ENCODE measurements around the gene RIPOR3.
"Not testable (repeated sequence)": the region's sequence is repeated elsewhere in the genome, so short reads cannot be mapped to it uniquely, and the experiment has no call there.

RIPOR3 gene

DNA sequence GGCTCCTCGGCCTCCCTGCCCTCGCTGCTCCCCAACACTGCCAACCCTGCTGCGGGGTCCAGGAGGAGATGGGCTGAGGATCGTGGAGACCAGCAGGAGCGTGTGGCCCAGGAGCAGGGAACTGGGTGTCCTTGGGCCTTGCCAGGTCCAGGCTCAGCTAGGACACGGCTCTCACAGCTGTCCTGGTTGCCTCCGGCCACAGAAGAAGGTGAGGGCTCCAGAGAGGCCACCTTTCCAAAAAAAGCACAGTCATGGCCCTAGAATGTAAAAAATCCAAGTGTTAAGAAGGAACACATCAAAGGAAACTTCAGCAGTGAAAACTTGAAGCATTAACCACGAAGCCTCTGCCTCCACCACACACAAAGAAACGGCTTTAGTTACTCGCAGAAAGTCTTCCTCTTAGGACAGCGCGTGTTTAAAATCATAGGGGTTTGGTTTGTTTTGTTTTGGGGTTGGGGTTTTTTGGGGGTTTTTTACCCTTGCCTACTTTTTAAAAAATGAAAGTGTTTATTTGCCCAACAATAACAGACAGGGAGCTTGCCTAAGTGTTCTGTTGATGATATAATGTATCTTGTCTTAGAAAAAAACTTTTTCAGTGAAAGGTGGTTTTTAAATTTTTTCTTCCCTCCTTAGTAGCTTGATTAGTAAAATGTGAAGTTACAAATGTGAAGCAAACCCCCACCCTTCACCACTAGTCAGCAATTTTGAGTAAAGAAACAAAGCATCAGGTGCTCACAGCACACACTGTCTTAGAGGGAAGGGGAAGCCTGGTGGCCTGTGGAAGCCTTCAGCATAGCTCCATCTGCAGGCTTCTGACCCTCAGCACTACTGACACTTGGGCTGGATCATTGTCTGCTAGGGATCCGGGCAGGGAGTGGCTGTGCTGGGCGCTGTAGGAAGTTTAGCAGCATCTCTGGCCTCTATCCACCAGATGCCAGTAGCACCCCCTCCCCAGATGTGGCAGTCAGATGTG, 121.2 kb downstream of the RIPOR3 start:
- DNase-seq: peak; percentile 59

DNA sequence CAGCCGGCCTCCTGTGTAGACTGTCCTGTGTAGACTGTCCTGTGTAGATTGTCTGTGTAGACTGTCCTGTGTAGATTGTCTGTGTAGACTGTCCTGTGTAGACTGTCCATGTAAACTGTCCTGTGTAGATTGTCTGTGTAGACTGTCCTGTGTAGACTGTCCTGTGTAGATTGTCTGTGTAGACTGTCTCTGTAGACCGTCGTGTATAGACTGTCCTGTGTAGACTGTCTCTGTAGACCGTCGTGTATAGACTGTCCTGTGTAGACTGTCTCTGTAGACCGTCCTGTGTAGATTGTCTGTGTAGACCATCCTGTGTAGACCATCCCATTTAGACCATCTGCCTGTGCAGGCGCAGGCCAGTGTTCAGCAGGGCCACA, 121.9 kb downstream of the RIPOR3 start:
- DNase-seq: not testable (repeated sequence)

DNA sequence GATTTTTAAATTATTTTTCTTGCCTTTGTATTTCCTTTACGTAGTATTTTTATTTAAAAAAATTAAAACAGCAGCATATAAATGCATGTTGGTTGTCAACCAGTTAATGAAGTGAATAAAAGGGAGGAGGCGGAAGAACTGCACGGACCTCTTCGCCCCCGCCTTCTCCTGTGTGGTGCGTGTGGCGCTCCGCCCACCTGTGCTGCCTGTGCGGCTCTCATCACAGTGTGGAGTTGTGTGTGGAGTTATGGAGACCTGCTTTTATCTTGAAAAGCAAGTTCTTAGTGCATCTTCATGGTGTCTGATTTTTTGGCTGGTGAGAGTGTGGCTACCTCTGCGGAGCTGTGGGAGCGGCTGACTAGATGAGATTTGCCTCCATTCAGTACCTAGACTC, 122.8 kb downstream of the RIPOR3 start:
- DNase-seq: peak; percentile 11

DNA sequence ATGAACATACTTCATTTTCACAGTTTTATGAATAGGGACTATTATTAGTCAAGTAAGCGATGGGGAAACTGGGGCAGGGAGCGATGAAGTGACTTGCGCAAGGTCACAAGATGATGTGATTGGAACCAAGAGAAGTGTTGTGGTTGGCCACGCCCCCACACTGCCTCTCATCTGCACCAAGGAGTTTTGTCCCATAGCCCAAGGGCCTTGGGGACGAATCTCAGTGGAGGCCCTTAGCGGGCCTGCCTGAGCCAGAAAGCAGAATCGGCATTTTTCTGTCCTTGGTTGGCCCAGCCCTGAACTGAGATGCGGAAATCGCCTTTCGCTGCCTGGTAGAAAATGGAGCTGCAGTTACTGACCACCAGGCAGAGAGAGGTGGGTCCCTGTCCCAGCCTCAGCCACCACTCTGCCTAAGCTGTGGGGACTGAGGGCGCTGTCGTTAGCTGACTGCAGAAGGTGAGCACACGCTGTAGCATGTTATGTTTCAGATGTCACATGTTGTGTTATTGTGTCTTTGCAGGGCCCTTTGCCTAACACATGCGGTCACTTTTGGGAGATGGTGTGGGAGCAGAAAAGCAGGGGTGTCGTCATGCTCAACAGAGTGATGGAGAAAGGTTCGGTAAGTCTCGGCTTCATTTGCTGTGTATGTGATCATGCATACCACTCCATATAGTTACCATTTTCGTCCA, 123.3 kb downstream of the RIPOR3 start:
- peak; percentile 64 for DNase-seq

DNA sequence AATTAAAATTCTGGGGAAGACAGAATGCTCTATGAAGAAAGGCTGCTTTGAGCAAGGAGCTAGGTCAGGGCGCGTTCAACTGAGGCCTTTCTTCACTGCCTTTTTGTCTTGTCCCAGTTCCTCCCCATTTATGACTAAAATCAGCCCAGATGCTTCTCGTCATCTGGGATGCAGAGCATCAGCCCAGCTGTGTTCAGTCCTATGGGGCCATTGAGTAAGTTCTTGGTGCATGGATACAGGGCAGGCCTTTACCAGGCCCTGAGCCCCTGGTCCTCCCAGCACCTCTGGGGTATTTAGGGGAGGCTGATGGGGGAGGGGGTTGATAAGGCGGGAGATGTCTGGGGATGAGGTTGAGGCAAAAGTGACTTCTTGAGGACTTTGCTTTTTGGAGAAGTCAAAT, 125.5 kb downstream of the RIPOR3 start:
- DNase-seq: no peak

DNA sequence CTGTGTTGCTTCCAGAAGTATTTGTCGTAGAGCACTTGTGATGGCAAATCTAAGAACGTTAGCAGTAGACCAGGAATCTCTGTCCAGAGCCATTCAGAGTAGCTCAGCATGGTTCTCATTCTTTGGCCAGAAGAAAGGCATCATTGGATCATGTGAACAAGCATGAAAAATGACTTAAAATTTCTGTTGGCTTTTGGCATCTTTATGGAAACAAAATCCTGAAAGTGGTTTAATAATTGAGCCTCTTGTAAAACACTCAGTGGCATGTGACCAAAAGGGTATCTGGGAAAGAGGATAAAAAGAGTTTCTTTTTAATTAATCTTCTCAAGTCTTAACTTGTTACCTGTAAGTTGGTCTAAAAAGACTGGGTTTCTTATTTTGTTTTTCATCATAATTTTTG, 126.0 kb downstream of the RIPOR3 start:
- no peak for DNase-seq

DNA sequence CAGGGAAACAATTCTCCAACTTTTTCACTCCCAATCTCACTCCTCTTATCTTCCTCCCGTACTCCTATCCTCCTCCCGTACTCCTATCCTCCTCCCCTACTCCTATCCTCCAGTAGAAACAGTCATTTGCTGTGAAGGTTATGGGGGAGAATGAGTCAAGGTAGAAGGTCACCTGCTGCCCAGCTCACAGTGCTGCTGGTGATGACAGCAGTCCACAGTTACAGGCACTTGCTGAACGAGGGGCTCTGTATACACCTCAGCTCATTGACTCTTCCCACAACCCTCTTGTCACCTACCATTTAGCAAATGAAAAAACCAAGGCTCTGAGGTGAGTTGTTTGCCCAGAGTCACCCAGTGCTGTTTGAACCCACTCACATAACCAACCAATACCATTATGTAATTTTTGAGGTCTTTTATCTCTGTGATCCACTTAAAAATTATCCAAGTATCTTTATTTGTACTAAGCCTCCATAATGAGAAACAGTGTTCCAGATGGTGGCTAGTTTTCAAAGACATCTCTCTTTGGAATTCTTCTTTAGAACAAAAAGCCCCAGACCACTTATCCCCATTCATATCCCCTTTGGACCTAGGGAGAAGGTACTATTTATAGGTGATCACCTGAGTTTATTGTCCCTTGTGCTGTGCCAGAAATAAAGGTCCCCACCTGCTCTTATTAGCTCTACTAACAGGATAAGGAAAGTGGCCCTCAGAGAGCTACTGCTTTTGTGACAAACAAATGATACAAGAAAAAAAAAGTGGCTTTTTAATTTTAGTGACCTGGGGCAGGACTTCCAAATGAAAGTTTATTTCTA, 128.0 kb downstream of the RIPOR3 start:
- no peak for DNase-seq

DNA sequence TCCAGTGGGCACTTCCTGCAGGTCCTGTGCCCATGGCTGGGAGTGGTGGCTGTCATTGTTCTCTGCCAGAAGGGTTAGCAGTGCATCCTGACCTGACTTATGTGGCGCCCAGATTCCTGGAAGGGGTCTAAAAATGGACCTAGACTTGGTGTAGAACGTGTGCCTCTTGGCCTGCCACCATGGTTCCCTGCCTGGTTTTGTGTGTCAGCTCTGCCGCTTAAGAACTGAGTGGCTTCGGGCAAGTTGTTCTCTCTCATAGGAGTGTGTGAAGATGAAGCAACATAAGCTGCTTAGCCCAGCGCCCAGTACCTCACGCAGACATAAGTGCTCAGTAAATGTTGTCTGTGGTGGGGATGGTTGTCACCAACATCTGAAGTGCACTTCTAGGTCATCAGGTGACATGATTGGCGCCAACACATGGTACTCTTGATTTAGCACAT, 129.1 kb downstream of the RIPOR3 start:
- DNase-seq: no peak

DNA sequence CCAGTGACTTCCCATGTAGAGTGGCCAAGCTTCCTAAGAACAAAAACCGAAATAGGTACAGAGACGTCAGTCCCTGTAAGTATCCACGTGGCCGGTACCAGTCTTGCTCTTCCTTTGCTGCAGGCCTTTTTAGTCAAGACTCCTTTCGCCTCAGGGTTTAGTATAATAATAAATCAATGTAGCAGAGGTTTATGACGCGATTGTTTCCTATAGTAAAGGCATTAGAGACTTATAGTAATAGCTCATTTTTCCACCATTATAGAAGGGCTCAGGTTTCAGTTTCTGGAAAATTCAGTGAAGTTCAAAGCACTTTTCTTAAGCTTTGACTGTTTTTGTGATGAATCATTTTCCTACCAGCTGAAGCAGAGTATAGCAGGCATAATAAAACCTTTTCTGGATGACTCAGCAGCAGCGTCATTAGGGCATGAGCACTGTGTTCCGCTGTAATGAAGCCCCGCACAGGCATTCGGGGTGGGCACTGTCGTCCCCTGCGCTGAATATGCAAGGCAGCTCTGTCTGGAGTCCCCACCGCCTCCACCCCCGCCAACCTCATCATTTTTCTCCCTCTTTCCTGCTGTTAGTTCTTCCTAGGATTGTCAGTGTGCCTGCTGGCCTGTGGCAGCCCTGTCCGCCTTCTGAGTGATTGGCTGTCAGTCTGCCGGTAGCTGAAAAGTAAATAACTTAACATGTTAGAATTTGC, 129.8 kb downstream of the RIPOR3 start:
- DNase-seq: peak; percentile 78

DNA sequence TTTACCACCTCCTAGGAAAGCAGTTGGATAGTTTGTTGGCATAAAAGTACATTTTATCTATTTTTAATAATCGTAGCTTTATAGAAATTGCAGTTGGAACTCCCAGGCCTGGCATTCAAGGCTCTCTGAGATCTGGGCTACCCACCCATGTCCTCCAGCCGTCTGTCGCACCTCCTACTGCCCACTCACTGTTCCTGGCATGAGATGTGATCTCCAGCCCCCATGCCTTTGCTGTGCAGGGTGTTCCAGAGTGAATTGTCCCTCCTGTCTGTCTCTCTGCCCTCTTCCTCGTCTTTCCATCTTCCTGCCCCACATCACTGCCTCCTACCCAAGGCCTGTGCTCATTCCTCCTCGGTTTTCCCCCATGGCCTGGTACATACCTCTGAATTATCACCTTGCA, 130.5 kb downstream of the RIPOR3 start:
- no peak for DNase-seq

DNA sequence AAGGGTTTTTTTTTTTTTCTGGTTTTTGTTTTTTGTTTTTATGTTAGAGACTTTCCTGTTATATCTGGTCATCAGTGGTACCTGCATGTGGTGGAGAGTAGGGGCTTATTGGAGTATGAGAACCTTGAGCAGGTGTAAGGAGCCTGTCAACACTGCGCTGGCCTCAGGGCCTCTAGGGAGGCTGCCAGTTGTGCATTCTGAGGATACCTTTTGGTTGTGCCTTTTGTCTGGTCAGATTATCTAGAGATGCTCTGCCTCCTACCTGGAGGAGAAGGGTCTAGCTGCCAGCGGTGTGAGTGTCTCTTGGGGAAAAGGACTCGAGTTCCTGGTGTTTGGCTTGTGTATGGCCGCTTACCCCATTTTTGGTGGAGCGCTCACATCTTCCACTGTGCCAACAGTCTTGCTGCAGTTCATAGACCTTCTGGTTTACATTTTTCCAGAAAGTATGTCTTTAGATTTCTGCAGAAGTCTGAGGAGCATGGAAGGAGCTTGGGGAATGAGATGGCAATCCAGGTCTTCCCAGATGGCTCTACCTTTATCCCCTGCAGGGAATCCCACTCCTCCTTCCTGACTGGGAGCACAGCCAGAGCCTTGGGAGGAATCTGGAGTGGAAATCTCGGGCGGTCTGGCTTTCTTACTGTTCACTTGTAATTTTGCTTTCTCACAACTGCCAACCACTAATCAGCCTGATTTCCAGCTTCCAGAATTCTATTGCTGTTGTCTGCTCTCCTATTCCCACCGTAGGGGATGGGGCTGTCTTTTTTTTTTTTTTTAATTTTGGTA, 131.3 kb downstream of the RIPOR3 start:
- DNase-seq: no peak

DNA sequence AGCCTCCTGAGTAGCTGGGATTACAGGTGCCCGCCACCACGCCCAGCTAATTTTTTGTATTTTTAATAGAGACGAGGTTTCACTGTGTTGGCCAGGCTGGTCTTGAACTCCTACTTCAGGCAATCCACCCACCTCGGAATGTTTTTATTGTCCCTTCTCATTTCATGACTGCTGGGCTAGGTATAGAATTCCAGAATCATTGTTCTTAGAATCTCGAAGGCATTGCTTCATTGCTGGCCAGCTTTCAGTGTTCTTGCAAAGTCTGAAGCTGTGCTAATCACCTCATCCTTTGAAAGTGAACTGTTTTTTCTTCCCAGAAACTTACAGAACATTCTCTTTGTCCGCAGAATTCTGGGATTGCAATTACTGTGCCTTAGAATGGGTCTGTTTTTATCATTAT, 132.2 kb downstream of the RIPOR3 start:
- DNase-seq: no peak

DNA sequence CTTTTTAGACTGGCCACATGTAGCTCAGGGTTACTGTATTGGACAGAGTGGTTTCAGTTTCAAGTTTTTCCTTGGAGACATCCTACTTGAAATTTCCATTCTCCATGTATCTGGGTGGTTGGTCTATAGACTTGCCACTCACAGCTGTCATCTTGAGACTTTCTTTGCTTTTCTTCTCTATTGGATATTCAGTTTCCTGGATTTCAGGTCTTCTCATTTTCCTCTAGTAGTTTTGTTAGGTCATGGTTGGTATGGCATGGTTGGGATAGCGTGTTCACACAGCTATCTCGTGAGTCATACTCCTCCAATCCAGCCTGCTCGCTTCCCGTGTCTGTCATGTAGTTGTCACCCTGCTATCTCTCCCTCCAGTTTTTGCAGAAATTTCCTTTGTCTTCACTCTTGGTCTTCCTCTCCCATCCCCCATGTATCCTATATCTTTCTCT, 132.8 kb downstream of the RIPOR3 start:
- no peak for DNase-seq

DNA sequence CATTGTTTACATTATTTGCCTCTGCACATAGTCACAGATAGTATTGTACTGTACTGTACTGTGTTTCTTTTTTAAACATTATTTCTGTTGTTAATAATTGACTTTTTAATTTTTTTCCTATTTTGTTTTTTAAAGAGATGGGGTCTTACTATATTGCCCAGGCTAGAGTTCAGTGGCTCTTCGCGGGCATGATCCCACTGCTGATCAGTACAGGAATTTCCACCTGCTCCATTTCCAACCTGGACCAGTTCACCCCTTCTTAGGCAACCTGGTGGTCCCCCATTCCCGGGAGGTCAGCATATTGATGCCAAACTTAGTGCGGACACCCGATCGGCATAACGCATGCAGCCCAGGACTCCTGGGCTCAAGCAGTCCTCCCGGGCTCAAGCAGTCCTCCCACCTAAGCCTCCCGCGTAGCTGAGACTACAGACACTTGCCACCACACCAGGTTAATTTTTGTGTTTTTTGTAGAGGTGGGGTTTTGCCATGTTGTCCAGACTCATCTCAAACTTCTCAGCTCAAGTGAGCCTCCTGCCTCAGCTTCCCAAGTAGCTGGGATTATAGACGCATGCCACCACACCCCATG, 133.7 kb downstream of the RIPOR3 start:
- DNase-seq: peak; percentile 18

DNA sequence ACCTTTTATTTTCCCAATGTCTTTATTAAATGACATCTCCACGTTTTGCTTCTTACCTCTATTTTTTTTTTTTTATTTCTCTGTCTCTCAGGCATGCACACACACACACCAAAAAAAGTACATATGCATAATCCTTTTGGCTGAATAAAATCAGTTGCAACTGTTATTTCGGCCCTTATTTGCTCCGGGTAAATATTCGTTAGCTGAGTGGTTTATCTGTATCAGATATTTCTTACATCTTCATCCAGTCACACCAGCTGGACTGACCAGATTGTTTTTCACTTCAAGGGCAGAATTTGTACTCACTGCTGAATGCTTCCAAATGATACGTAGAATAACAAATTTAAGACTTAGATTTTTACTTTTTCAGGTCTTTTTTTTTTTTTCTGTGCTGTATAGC, 135.7 kb downstream of the RIPOR3 start:
- no peak for DNase-seq

DNA sequence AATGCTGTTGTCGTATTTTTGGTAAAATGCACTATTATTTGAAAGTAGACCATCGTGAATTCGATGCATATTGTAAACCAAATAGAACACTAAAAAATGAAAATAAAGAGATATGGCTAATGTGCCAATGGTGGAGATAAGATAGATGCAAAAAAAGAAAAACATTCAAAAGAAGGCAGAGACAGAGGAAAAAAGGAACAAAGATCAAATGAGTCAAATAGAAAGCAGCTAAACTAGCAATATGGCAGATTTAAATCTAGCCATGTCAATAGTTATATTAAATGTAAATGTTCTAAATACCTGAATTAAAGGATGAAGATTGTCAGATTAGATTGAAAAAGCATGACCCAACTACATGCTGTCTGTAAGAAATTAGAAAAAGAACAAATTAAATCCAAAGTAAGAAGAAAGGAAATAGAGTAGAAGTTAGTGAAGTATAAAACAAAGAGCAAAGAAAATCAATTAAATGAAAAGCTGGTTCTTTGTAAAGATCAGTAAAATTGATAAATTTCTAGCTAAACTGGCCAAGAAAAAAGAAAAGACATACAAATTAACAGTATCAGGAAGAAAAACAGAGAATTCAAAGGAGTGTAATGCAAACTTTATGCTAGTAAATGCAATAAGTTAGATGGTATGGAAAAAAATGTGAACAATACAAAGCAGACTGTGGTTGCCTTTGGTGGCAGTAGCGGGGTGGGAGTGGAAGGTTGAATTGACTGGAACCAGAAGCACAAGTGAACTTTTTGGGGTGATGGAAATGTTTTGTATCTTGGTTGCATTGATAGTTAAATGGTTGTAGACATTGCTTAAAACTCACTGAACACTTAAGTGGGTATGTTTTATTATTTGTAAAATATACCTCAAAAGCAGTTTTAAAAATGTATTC, 136.4 kb downstream of the RIPOR3 start:
- peak; percentile 31 for DNase-seq

DNA sequence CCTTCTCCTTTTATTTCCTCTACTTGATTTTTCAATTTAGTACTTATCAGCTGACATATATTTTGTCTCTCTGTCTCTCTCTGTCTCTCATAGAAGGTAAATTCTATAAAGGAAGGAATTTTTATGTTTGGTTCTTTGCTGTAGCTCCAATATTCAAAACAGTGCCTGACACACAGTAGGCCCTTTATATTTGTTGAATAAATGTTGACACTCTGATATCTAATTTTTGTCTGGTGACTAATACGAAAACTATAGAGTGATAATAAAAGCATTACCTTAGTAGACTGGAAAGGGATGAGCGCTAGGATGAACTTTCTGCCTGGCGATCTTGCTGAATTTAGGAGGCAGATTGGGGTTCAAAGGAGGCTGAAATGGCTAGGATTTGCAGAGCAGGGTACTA, 138.4 kb downstream of the RIPOR3 start:
- no peak for DNase-seq

DNA sequence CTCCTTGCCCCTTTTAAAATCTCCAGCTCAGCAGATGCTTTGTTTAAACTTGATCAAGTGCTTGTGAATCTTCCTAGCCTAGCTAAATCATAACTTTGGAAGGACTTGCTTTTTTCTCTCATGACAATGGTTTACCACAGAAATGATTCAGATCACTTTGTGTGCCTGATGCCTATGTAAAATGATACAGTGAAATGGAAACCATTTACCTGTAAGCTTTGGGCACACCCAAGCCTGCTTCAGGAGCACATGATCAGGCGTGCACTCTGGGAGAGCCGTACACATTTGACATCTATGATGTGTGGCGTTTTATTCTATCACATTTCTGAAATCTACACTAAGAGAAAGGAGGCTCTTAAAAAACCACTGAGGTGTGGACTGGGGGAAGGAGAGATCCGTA, 140.1 kb downstream of the RIPOR3 start:
- no peak for DNase-seq

DNA sequence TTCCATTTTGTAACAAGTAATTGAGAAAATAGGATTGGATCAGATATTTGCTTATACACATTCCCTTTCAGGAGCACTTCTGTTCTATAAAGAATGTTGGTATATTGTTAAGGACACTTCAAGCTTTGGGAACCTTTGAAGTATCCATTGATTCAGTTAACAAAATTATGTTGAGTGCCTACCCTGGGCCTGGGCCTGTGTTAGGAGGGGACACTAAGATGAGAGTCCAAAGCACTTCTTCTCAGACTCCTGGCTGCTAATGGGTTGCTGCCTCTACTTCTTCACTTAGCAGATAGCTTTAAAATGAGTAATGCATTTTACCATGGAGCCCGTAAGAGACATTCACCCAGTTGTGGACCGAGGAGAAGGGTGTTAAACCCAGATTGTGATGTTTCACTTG, 140.8 kb downstream of the RIPOR3 start:
- no peak for DNase-seq

DNA sequence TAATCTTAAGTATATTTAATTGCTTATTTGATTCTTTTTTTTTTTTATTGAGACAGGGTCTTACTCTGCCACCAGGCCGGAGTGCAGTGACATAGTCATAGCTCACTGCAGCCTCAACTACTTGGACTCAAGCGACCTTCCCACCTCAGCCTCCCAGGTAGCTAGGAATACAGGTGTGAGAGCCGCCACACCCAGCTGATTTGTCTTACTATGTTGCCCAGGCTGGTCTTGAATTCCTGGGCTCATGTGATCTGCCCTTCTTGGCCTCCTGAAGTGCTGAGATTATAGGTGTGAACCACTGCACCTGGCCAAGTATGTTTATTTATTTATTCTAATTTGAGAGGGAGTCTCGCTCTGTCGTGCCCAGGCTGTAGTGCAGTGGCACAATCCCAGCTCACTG, 142.9 kb downstream of the RIPOR3 start:
- DNase-seq: no peak

Data from stimulated activated CD8-positive, alpha-beta memory T cell treated with anti-CD3 and anti-CD28 coated beads, Interleukin-4, amount 100 ng/mL, for 48 hours (primary cell).